CD14-positive monocyte (primary cell): Measurements from ENCODE around the gene BCAS4. TPM values are rescaled to one million over a fixed set of nuclear protein-coding genes. Genes with fewer than 3 reads are reported as not detected.

Source experiments
- DNase-seq, 3 donors: peaks; one replicate each; pipeline ENCODE4 v3.0.0-alpha.2; 2011 to 2022
- H2AFZ ChIP-seq: 2 replicates; pipeline ENCODE4 v1.6.0; 2012; ENCODE audit warnings: mild to moderate bottlenecking, low read depth, low read length, inconsistent platforms; ENCODE audit not compliant: insufficient read depth, poor library complexity, severe bottlenecking
- H3K27ac ChIP-seq, 2 donors: 1 replicate in 1 of 2; 2 replicates in 1 of 2; pipeline ENCODE4 v1.5.1; 2012 to 2013; ENCODE audit warnings: low read length in 2 of 2, control low read depth in 1 of 2, inconsistent platforms in 1 of 2, low read depth in 1 of 2, mild to moderate bottlenecking in 1 of 2
- H3K27me3 ChIP-seq, 2 donors: one replicate each; pipeline versions ENCODE4 v1.6.0 to v1.6.1; 2011 to 2013; ENCODE audit warnings: low read length in 2 of 2; ENCODE audit not compliant: control insufficient read depth in 2 of 2, insufficient read depth in 2 of 2
- H3K36me3 ChIP-seq, 2 donors: replicated peaks in 1 of 2; 1 replicate in 1 of 2; 2 replicates in 1 of 2; pipeline versions ENCODE4 v1.5.1 to v1.6.1; 2012 to 2013; ENCODE audit warnings: low read length in 2 of 2, control low read depth in 1 of 2, inconsistent platforms in 1 of 2, mild to moderate bottlenecking in 1 of 2; ENCODE audit not compliant: insufficient read depth in 2 of 2, control insufficient read depth in 1 of 2
- H3K4me1 ChIP-seq, 2 donors: 1 replicate in 1 of 2; 2 replicates in 1 of 2; pipeline versions ENCODE4 v1.5.1 to v1.6.1; 2012 to 2013; ENCODE audit warnings: low read length in 2 of 2, control low read depth in 1 of 2, inconsistent platforms in 1 of 2, mild to moderate bottlenecking in 1 of 2, moderate library complexity in 1 of 2; ENCODE audit not compliant: insufficient read depth in 2 of 2, control insufficient read depth in 1 of 2
- H3K4me2 ChIP-seq: replicated peaks from 2 replicates; pipeline ENCODE3; 2012; ENCODE audit warnings: low read length, moderate library complexity, mild to moderate bottlenecking; ENCODE audit not compliant: poor library complexity, severe bottlenecking; ENCODE audit errors: extremely low read depth
- H3K4me3 ChIP-seq, 3 experiments: fragments of 200-600 bp in 1 of 3; sonication (generic) in 1 of 3; replicated peaks in 1 of 3; 1 replicate in 2 of 3; 2 replicates in 1 of 3; pipeline ENCODE4 v1.5.1; 2011 to 2013; ENCODE audit warnings: low read length in 3 of 3, mild to moderate bottlenecking in 3 of 3, control low read depth in 2 of 3, low read depth in 2 of 3, inconsistent platforms in 1 of 3, moderate library complexity in 1 of 3
- H3K79me2 ChIP-seq: 2 replicates; pipeline ENCODE4 v1.6.0; 2012; ENCODE audit warnings: mild to moderate bottlenecking, control low read depth, inconsistent platforms, low read length, moderate library complexity; ENCODE audit not compliant: insufficient read depth
- H3K9ac ChIP-seq: 2 replicates; pipeline ENCODE4 v1.6.0; 2017; ENCODE audit warnings: low read length, mild to moderate bottlenecking; ENCODE audit not compliant: insufficient read depth, poor library complexity, severe bottlenecking
- H3K9me3 ChIP-seq, 2 donors: replicated peaks in 1 of 2; 1 replicate in 1 of 2; 2 replicates in 1 of 2; pipeline versions ENCODE4 v1.5.1 to v1.6.1; 2012 to 2013; ENCODE audit warnings: low read length in 2 of 2, control low read depth in 1 of 2; ENCODE audit not compliant: control insufficient read depth in 1 of 2, insufficient read depth in 1 of 2
- H4K20me1 ChIP-seq: 2 replicates; pipeline ENCODE4 v1.6.0; 2012; ENCODE audit warnings: mild to moderate bottlenecking, low read length, control low read depth, moderate library complexity; ENCODE audit not compliant: insufficient read depth
- H3K27ac Mint-ChIP-seq, 7 donors: one replicate each; pipeline ENCODE4 v1.8.0; 2020; ENCODE audit warnings: mild to moderate bottlenecking in 7 of 7, mixed read lengths in 7 of 7, moderate library complexity in 6 of 7, inconsistent platforms in 2 of 7
- H3K27me3 Mint-ChIP-seq, 3 donors: one replicate each; pipeline ENCODE4 v1.8.0; 2021 to 2022; ENCODE audit warnings: low read depth in 3 of 3, mild to moderate bottlenecking in 3 of 3, mixed read lengths in 3 of 3, moderate library complexity in 3 of 3, inconsistent platforms in 1 of 3
- H3K36me3 Mint-ChIP-seq, 2 donors: one replicate each; pipeline ENCODE4 v1.8.0; 2020; ENCODE audit warnings: mixed read lengths in 2 of 2, inconsistent platforms in 1 of 2, mild to moderate bottlenecking in 1 of 2
- H3K4me1 Mint-ChIP-seq: one replicate; pipeline ENCODE4 v1.8.0; 2020; ENCODE audit warnings: mild to moderate bottlenecking, mixed read lengths
- H3K4me3 Mint-ChIP-seq, 2 donors: one replicate each; pipeline ENCODE4 v1.8.0; 2020; ENCODE audit warnings: mild to moderate bottlenecking in 2 of 2, mixed read lengths in 2 of 2, moderate library complexity in 1 of 2
- H3K9me3 Mint-ChIP-seq, 7 donors: one replicate each; pipeline ENCODE4 v1.8.0; 2020 to 2022; ENCODE audit warnings: mixed read lengths in 7 of 7, mild to moderate bottlenecking in 6 of 7, moderate library complexity in 6 of 7, inconsistent platforms in 2 of 7
- WGBS: methylation state at CpG from one replicate; pipeline ENCODE4 v1.1.5; 2013; ENCODE audit warnings: missing lambda C conversion rate; ENCODE audit not compliant: insufficient coverage; 5-methylcytosine and 5-hydroxymethylcytosine counted together
- intact Hi-C, 2 donors: fragments of 100-400 bp; cut with micrococcal nuclease; formaldehyde crosslinking; loops; one replicate each; pipeline versions ENCODE4 v1.15.0 to v1.15.1; 2023
- polyA minus RNA-seq: library from RNA; depleted of rRNA, polyadenylated mRNA; stranded (reverse); fragments of >200 nt; gene quantifications from 2 replicates; pipeline ENCODE4 v1.2.3, GENCODE V29; 2012
- polyA plus RNA-seq, 3 donors: library from polyadenylated mRNA; depleted of rRNA in 1 of 3; unstranded in 2 of 3; stranded (reverse) in 1 of 3; fragments of 300-500 nt in 2 of 3; fragments of >200 nt in 1 of 3; fragmentation: Illumina TruSeq in 2 of 3; gene quantifications; 1 replicate in 2 of 3; 2 replicates in 1 of 3; pipeline ENCODE4 v1.2.3, GENCODE V29; 2012 to 2021
- total RNA-seq, 12 experiments: library from RNA in 1 of 12; stranded (reverse) in 1 of 12; fragments of 120-200 nt in 1 of 12; gene quantifications; one replicate each; pipeline ENCODE4 v1.2.4 and lab custom pipeline; 2013 to 2026; ENCODE audit warnings: mixed read lengths in 6 of 12, inconsistent platforms in 1 of 12
- TF ChIP-seq, protein P1 (sequence below): fragments of 200-600 bp; IDR thresholded peaks from one replicate; pipeline ENCODE4 v1.8.0; 2022; ENCODE audit warnings: antibody characterized with exemption, mild to moderate bottlenecking

Gene BCAS4, protein sequence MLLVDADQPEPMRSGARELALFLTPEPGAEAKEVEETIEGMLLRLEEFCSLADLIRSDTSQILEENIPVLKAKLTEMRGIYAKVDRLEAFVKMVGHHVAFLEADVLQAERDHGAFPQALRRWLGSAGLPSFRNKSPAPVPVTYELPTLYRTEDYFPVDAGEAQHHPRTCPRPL
- 0.71 TPM for total RNA-seq (2013)
- polyA plus RNA-seq, result 1 to 10 TPM in 1 of 3 donors, under 1 TPM in 2; 0.16 to 1.0 (median 0.69) TPM
- 0.42 TPM in 1 of 2 replicates, not detected in the other for polyA minus RNA-seq
- total RNA-seq (lab: John Stamatoyannopoulos, UW), result 0 to 0.60 (median 0.12) reads per million in 11 experiments

DNA sequence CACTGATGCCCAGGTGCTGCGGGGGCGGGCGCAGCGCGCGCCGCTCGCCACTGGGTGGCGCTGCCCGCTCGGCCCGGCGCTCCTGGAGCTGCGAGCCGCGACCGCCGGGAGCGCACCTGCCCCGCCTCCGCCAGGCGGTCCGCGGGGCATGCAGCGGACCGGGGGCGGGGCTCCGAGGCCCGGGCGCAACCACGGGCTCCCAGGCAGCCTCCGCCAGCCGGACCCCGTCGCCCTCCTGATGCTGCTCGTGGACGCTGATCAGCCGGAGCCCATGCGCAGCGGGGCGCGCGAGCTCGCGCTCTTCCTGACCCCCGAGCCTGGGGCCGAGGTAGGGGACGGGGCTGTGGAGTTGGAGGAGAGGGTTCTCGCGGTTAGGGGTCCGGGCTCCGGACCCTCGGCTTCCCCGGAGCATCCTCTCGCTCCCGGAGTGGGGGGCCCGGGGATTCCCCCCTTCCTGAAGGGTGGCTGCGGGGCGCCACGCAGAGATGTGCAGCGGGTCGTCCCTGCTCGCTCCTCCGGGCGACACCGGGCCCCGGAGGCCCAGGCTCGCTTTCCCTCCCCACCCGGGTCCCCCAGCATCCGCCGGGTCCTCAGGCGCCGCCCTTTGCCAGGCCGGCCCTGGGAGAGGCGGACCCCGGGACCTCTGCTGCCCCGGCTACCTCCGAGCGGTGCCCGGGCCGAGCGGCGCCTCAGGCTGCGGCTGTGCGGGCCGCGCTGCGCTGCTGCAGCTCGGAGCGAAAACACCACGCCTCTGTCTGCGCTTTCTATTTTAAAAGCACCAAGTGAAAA, at the start of gene BCAS4:
Gene BCAS4, plus strand, starts transcription at position 216 of the 789 bp plus-strand sequence. Its CDS starts 23 bp downstream, at position 239.
- Mint-ChIP-seq H3K27ac (peak within 1 kb of the TSS in 1 of 7 donors; percentile 15), H3K4me1 (peaks cover 18% of the 10 kb centered on the region), H3K27me3 (peaks cover 9 to 24% (median 10%) of the 10 kb centered on the region in 3 donors), H3K9me3 (peaks cover 0 to 3% (median 0%) of the 10 kb centered on the region in 7 donors), H3K36me3 (no peaks in the 10 kb centered on the region), H3K4me3 (peak within 1 kb of the TSS; percentile 76 to 88)
- H3K79me2 ChIP-seq, result no peaks in the 10 kb centered on the region
- no peaks in the 10 kb centered on the region for H3K9me3 ChIP-seq
- H4K20me1 ChIP-seq, result no peaks in the 10 kb centered on the region
- H2AFZ ChIP-seq, result peak within 1 kb of the TSS; percentile 91
- peak within 1 kb of the TSS; percentile 54 for H3K9ac ChIP-seq
- intact Hi-C loops, result loop anchor here (5.0 to 10.0 kb wide), 2 partner anchors 132 to 140 kb away; partner anchors contain the start of gene ADNP (in 1 of the 2)
- WGBS, result under 1% methylated on average over 90 of the region's 92 CpGs
- H3K27me3 ChIP-seq, result peaks cover 7 to 9% of the 10 kb centered on the region in 2 donors
- no peak within 1 kb of the TSS for H3K27ac ChIP-seq
- H3K4me3 ChIP-seq, result peak within 1 kb of the TSS; percentile 50 to 82 (median 51)
- H3K4me2 ChIP-seq, result peak within 1 kb of the TSS; percentile 99
- H3K4me1 ChIP-seq, result peaks cover 23 to 31% of the 10 kb centered on the region in 2 donors
- no peaks in the 10 kb centered on the region for H3K36me3 ChIP-seq
- TF ChIP-seq, protein P1, sequence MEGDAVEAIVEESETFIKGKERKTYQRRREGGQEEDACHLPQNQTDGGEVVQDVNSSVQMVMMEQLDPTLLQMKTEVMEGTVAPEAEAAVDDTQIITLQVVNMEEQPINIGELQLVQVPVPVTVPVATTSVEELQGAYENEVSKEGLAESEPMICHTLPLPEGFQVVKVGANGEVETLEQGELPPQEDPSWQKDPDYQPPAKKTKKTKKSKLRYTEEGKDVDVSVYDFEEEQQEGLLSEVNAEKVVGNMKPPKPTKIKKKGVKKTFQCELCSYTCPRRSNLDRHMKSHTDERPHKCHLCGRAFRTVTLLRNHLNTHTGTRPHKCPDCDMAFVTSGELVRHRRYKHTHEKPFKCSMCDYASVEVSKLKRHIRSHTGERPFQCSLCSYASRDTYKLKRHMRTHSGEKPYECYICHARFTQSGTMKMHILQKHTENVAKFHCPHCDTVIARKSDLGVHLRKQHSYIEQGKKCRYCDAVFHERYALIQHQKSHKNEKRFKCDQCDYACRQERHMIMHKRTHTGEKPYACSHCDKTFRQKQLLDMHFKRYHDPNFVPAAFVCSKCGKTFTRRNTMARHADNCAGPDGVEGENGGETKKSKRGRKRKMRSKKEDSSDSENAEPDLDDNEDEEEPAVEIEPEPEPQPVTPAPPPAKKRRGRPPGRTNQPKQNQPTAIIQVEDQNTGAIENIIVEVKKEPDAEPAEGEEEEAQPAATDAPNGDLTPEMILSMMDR, result peak; percentile 93
- peak; percentile 36 to 61 (median 54) for DNase-seq

DNA sequence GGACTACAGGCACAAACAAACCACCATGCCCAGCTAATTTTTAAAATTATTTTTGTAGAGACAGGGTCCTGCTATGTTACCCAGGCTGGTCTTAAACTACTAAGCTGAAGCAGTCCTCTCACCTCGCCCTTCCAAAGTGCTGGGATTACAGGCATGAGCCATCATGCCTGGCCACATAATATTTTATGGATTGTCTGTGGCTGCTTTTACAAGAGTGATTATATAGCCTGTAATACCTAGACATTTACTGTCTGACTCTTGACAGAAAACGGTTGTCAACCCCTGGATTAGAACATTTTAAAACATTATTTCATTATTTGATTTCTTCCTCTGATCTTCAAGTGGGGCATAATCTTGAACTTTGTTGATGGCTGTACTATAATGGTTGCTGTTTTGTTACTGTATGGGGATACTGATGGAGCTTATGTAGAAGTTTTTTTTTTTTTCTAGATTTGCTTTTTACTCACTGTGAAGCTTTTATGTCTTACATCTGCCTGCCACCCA, 49.2 kb upstream of the BCAS4 start:
- WGBS, result no CpG with 5 or more reads among the region's 2 CpGs
- no peak overlapping the region for H3K4me3 ChIP-seq
- no peaks in the 10 kb centered on the region for H4K20me1 ChIP-seq
- TF ChIP-seq, protein P1, result no peak
- no peak overlapping the region for H3K4me2 ChIP-seq
- H3K79me2 ChIP-seq, result no peaks in the 10 kb centered on the region
- no peak overlapping the region for H3K27ac ChIP-seq
- H2AFZ ChIP-seq, result no peak overlapping the region
- Mint-ChIP-seq H3K9me3 (no peaks in the 10 kb centered on the region), H3K4me1 (peaks cover 4% of the 10 kb centered on the region), H3K36me3 (no peaks in the 10 kb centered on the region), H3K4me3 (no peak overlapping the region), H3K27me3 (no peaks in the 10 kb centered on the region), H3K27ac (no peak overlapping the region)
- DNase-seq, result no peak
- peaks cover 0 to 3% of the 10 kb centered on the region in 2 donors for H3K4me1 ChIP-seq
- no peaks in the 10 kb centered on the region for H3K36me3 ChIP-seq
- no peaks in the 10 kb centered on the region for H3K27me3 ChIP-seq
- intact Hi-C loops, result no loop called here
- no peak overlapping the region for H3K9ac ChIP-seq
- no peaks in the 10 kb centered on the region for H3K9me3 ChIP-seq
